T-helper 2 cell treated with Interferon-gamma antibody and Interleukin-4, amounts not matched to agents 5 μg/mL and 100 μg/mL, for 36 hours (primary cell): Measurements from ENCODE around the gene PIK3AP1.
A peak's percentile ranks its signal among the peaks of the same experiment; 100 is the strongest.
"Not testable (repeated sequence)": the region's sequence is repeated elsewhere in the genome, so short reads cannot be mapped to it uniquely, and the experiment has no call there.

ENCODE experiments used
- DNase-seq: peaks from one replicate; pipeline ENCODE4 v3.0.0; 2021; ENCODE audit warnings: low spot score
- H3K27ac Mint-ChIP-seq: one replicate; pipeline ENCODE4 v1.8.0; 2021; ENCODE audit warnings: mild to moderate bottlenecking, mixed read lengths
- H3K27me3 Mint-ChIP-seq: one replicate; pipeline ENCODE4 v1.8.0; 2021; ENCODE audit warnings: low read depth, mixed read lengths
- H3K36me3 Mint-ChIP-seq: one replicate; pipeline ENCODE4 v1.8.0; 2021; ENCODE audit warnings: low read depth, mixed read lengths
- H3K4me1 Mint-ChIP-seq: one replicate; pipeline ENCODE4 v1.8.0; 2021; ENCODE audit warnings: low read depth, mixed read lengths
- H3K4me3 Mint-ChIP-seq: one replicate; pipeline ENCODE4 v1.8.0; 2022; ENCODE audit warnings: mild to moderate bottlenecking, moderate library complexity, mixed read lengths
- H3K9me3 Mint-ChIP-seq: one replicate; pipeline ENCODE4 v1.8.0; 2021; ENCODE audit warnings: mixed read lengths

PIK3AP1 gene

GRCh38 chr10:96584035-96584434 is 136.3 kb downstream of the PIK3AP1 start:
- peak overlapping the region; percentile 21 for H3K4me3 Mint-ChIP-seq
- H3K27me3 Mint-ChIP-seq = no peaks in the 10 kb centered on the region
- DNase-seq = no peak
- H3K27ac Mint-ChIP-seq = no peak overlapping the region
- peaks cover 12% of the 10 kb centered on the region for H3K36me3 Mint-ChIP-seq
- H3K9me3 Mint-ChIP-seq = no peaks in the 10 kb centered on the region
- H3K4me1 Mint-ChIP-seq = peaks cover 30% of the 10 kb centered on the region

GRCh38 chr10:96579133-96579532 is 141.2 kb downstream of the PIK3AP1 start:
- Mint-ChIP-seq H3K9me3 (no peaks in the 10 kb centered on the region), H3K4me1 (peaks cover 29% of the 10 kb centered on the region), H3K4me3 (no peak overlapping the region), H3K27me3 (no peaks in the 10 kb centered on the region), H3K27ac (no peak overlapping the region), H3K36me3 (peaks cover 22% of the 10 kb centered on the region)
- DNase-seq = no peak

- no peak overlapping the region for H3K27ac Mint-ChIP-seq
- H3K4me1 Mint-ChIP-seq = peaks cover 31% of the 10 kb centered on the region
- H3K36me3 Mint-ChIP-seq = peaks cover 26% of the 10 kb centered on the region
- no peaks in the 10 kb centered on the region for H3K9me3 Mint-ChIP-seq
- H3K27me3 Mint-ChIP-seq = no peaks in the 10 kb centered on the region
- DNase-seq = no peak
- no peak overlapping the region for H3K4me3 Mint-ChIP-seq
These were observed 141.7 kb downstream of the PIK3AP1 start for GRCh38 chr10:96578633-96579032.

GRCh38 chr10:96578022-96578421 is 142.3 kb downstream of the PIK3AP1 start:
- peaks cover 30% of the 10 kb centered on the region for H3K4me1 Mint-ChIP-seq
- DNase-seq = no peak
- no peaks in the 10 kb centered on the region for H3K9me3 Mint-ChIP-seq
- peaks cover 31% of the 10 kb centered on the region for H3K36me3 Mint-ChIP-seq
- no peaks in the 10 kb centered on the region for H3K27me3 Mint-ChIP-seq
- H3K27ac Mint-ChIP-seq = no peak overlapping the region
- no peak overlapping the region for H3K4me3 Mint-ChIP-seq

DNA sequence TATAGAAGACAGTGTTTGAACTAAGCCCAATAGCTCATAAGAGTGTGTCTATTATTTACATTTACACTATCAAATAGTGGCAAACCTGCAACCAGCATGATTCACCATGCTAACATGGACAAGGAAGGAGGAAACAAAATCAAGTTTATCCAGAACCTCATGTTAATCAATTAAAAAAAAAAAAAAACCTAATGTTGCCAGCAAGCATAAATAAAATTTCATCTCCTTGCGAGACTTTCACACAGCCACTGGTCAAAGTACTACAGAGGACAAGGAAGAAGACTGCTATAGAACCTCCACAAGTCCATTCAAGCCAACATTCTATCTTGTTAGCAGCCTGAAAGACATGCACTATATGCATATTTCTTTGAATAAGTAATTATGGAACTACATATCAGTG is 143.2 kb downstream of the PIK3AP1 start:
- no peaks in the 10 kb centered on the region for H3K9me3 Mint-ChIP-seq
- no peak overlapping the region for H3K27ac Mint-ChIP-seq
- no peaks in the 10 kb centered on the region for H3K27me3 Mint-ChIP-seq
- peaks cover 34% of the 10 kb centered on the region for H3K36me3 Mint-ChIP-seq
- H3K4me3 Mint-ChIP-seq = no peak overlapping the region
- no peak for DNase-seq
- H3K4me1 Mint-ChIP-seq = peaks cover 33% of the 10 kb centered on the region

- Mint-ChIP-seq H3K4me3 (no peak overlapping the region), H3K27ac (no peak overlapping the region), H3K4me1 (peaks cover 27% of the 10 kb centered on the region), H3K36me3 (peaks cover 35% of the 10 kb centered on the region), H3K27me3 (no peaks in the 10 kb centered on the region), H3K9me3 (no peaks in the 10 kb centered on the region)
- DNase-seq = no peak
These were observed 143.9 kb downstream of the PIK3AP1 start for GRCh38 chr10:96576277-96576980.

GRCh38 chr10:96574564-96574963 is 145.8 kb downstream of the PIK3AP1 start:
- not testable (repeated sequence) for H3K4me3 Mint-ChIP-seq, DNase-seq, H3K27ac Mint-ChIP-seq, H3K9me3 Mint-ChIP-seq, H3K27me3 Mint-ChIP-seq
- Mint-ChIP-seq H3K36me3 (peaks cover 37% of the 10 kb centered on the region), H3K4me1 (peaks cover 25% of the 10 kb centered on the region)

- H3K4me1 Mint-ChIP-seq = peaks cover 28% of the 10 kb centered on the region
- H3K4me3 Mint-ChIP-seq = no peak overlapping the region
- peaks cover 35% of the 10 kb centered on the region for H3K36me3 Mint-ChIP-seq
- H3K9me3 Mint-ChIP-seq = no peaks in the 10 kb centered on the region
- no peak for DNase-seq
- H3K27ac Mint-ChIP-seq = no peak overlapping the region
- no peaks in the 10 kb centered on the region for H3K27me3 Mint-ChIP-seq
These were observed 147.3 kb downstream of the PIK3AP1 start for GRCh38 chr10:96573036-96573435.

DNA sequence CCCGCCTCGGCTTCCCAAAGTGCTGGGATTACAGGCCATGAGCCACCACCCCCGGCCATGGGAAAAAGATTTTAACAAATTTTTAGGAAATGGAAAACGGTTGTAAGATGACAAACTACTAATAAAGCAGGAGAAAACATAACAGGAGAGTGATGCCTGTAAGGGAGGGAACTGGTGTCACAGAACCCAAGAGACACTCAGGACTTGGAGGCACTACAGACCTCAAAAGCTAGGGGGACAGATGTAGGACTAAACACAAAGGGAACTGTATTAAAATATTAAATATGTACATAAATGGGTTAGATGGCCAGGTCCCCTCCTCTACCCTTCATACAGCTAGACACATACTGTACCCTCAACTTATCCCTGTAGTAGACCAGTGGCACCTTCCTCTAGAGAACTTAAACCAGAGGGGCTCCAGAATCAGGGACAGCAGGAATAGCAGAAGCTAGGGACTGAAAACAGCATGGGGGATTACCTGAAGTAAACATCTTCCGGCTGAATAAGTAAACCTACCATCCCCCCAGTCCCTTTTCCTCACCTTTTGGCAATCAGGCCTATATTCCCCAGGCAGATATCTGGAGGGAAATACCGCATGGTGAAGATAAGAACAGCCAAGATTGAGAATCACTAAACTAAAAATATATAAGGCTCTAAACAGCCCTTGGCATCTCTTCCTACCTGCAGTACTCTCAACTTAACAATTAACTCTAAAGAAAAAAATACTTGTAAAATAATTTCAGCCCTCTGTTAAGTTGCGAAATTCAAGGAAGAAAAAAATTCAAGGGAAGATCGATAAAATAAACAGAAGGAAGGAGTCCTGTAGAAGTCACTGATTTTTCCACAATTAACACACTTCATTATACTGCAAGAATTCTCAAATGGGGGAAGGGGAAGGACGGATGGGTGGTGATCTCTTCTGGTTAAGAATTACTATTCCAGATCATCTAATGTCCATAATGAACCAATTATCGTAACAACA is 149.0 kb downstream of the PIK3AP1 start:
- Mint-ChIP-seq H3K4me1 (peaks cover 33% of the 10 kb centered on the region), H3K27me3 (no peaks in the 10 kb centered on the region), H3K9me3 (no peaks in the 10 kb centered on the region), H3K27ac (no peak overlapping the region), H3K4me3 (no peak overlapping the region), H3K36me3 (peaks cover 36% of the 10 kb centered on the region)
- no peak for DNase-seq

GRCh38 chr10:96570511-96570910 is 149.8 kb downstream of the PIK3AP1 start:
- Mint-ChIP-seq H3K4me1 (peaks cover 38% of the 10 kb centered on the region), H3K27me3 (no peaks in the 10 kb centered on the region), H3K27ac (no peak overlapping the region), H3K4me3 (no peak overlapping the region), H3K9me3 (no peaks in the 10 kb centered on the region), H3K36me3 (peaks cover 36% of the 10 kb centered on the region)
- no peak for DNase-seq

DNA sequence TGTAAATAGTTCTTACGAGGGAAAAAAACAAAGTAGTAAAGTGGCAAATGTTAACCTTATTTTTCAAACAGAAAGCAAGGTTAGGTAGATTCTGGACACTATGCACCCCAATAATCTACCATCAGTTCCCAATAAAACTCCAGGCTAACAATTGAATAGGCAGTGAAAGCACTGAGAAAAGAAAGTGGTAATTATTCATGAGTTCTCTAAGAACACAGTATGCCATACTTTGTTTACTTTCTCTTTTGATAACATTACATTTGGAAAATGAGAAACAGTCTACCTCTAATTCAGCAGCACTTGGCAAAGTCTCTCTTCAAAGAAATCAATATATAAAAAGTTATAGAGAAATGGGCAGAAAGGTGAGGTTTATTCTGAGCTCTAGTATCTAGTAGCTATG is 151.9 kb downstream of the PIK3AP1 start:
- peaks cover 34% of the 10 kb centered on the region for H3K4me1 Mint-ChIP-seq
- peaks cover 29% of the 10 kb centered on the region for H3K36me3 Mint-ChIP-seq
- H3K27ac Mint-ChIP-seq = no peak overlapping the region
- no peaks in the 10 kb centered on the region for H3K27me3 Mint-ChIP-seq
- H3K9me3 Mint-ChIP-seq = no peaks in the 10 kb centered on the region
- DNase-seq = no peak
- H3K4me3 Mint-ChIP-seq = no peak overlapping the region

DNA sequence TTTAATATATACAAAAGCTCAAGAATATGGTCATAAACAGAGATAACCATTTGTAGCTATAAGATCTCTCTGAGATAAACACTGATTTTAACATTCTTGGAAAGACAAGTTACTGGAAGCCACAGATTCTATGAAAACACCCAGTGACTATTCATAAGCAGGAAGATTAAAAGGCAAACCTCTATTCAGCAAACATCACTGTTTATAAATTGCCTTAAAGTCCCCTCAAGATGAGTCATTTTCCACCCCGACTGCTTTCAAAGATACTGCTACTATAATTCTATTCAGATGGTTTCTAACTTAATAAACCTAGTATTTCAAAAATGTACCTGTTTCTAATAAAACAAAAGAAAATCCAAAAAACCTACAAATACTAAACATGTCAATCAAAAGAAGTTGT is 154.5 kb downstream of the PIK3AP1 start:
- H3K4me3 Mint-ChIP-seq = no peak overlapping the region
- no peak overlapping the region for H3K27ac Mint-ChIP-seq
- H3K36me3 Mint-ChIP-seq = peaks cover 33% of the 10 kb centered on the region
- H3K27me3 Mint-ChIP-seq = no peaks in the 10 kb centered on the region
- DNase-seq = no peak
- peaks cover 27% of the 10 kb centered on the region for H3K4me1 Mint-ChIP-seq
- no peaks in the 10 kb centered on the region for H3K9me3 Mint-ChIP-seq

GRCh38 chr10:96560966-96561887 is 159.1 kb downstream of the PIK3AP1 start:
- Mint-ChIP-seq H3K4me1 (peaks cover 6% of the 10 kb centered on the region), H3K27me3 (no peaks in the 10 kb centered on the region), H3K27ac (no peak overlapping the region), H3K4me3 (no peak overlapping the region), H3K9me3 (no peaks in the 10 kb centered on the region), H3K36me3 (peaks cover 42% of the 10 kb centered on the region)
- no peak for DNase-seq
